Right lobe of liver (tissue), 6 donors: ENCODE measurements around the gene TFCP2L1. TPM values are rescaled to one million over a fixed set of nuclear protein-coding genes. Genes with fewer than 3 reads are reported as not detected.

ENCODE experiments used
- ATAC-seq, 4 donors: fragments of 200-7000 bp; cut with Tn5 transposase; one replicate each; pipeline ENCODE4 v1.9.1; 2020; ENCODE audit warnings: mild to moderate bottlenecking in 4 of 4, moderate library complexity in 4 of 4
- DNase-seq, 3 donors: peaks; one replicate each; pipeline ENCODE4 v3.0.0-alpha.2; 2020
- H3K27ac ChIP-seq, 3 donors: fragments of 200-600 bp; one replicate each; pipeline ENCODE4 v1.8.0; 2022
- H3K27me3 ChIP-seq, 2 donors: fragments of 200-600 bp; one replicate each; pipeline ENCODE4 v1.8.0; 2022
- H3K36me3 ChIP-seq, 4 donors: fragments of 200-600 bp; sonication (generic) in 1 of 4; one replicate each; pipeline versions ENCODE4 v1.5.1 to v1.8.0; 2017 to 2022; ENCODE audit warnings: control low read depth in 1 of 4
- H3K4me1 ChIP-seq, 4 donors: fragments of 200-600 bp; sonication (generic) in 1 of 4; one replicate each; pipeline versions ENCODE4 v1.5.1 to v1.8.0; 2017 to 2022; ENCODE audit warnings: control low read depth in 1 of 4
- H3K4me3 ChIP-seq, 3 donors: fragments of 200-600 bp; one replicate each; pipeline ENCODE4 v1.8.0; 2022
- H3K9me3 ChIP-seq, 4 donors: fragments of 200-600 bp; sonication (generic) in 1 of 4; one replicate each; pipeline versions ENCODE4 v1.5.1 to v1.8.0; 2017 to 2022; ENCODE audit warnings: control low read depth in 1 of 4
- CTCF ChIP-seq, 4 donors: fragments of 200-600 bp in 3 of 4; fragments of 450-650 bp in 1 of 4; IDR thresholded peaks; one replicate each; pipeline versions ENCODE4 v1.5.1 to v1.8.0; 2016 to 2022; ENCODE audit warnings: antibody characterized with exemption in 4 of 4, mild to moderate bottlenecking in 2 of 4
- POLR2A ChIP-seq: fragments of 450-650 bp; IDR thresholded peaks from one replicate; pipeline ENCODE4 v1.6.1; 2017; ENCODE audit warnings: antibody characterized with exemption, mild to moderate bottlenecking
- WGBS: methylation state at CpG from one replicate; pipeline ENCODE4 v1.1.6; 2018; ENCODE audit warnings: low coverage, low lambda C conversion rate; ENCODE audit not compliant: insufficient coverage; ENCODE audit errors: missing lambda C conversion rate; 5-methylcytosine and 5-hydroxymethylcytosine counted together
- intact Hi-C, 2 donors: fragments of 100-400 bp; cut with DNase I; formaldehyde crosslinking; loops; one replicate each; pipeline versions ENCODE4 v1.11.2 to v1.14.1; 2022
- total RNA-seq, 6 experiments: library from RNA; depleted of rRNA in 2 of 6; stranded (reverse); fragments of >200 nt in 2 of 6; fragmentation: NEBNext Ultra II Directional in 3 of 6; extraction: Animal tissue kit (Norgen Biotek cat#: 25700) in 3 of 6; gene quantifications; one replicate each; pipeline versions ENCODE4 v1.1.0 to v1.2.4, GENCODE V29; 2016 to 2023
- donor health status: DM: no; HTN: yes; CAD: no.
- donor health status: DM: no; HTN: no; CAD: no.
- donor health status: DM: no; HTN: no; CAD: no.
- donor health status: DM: no; HTN: yes; CAD: no.
- donor health status: DM: no; HTN: yes; CAD: no.

TFCP2L1 gene
- total RNA-seq, 6 experiments from 2014 or later, result 0.26 to 1.7 (median 0.34) TPM

- TF ChIP-seq CTCF (IDR thresholded peaks at IDR 0.05), result no peak
- TF ChIP-seq POLR2A, result no peak
- no peaks in the 10 kb centered on the region for H3K36me3 ChIP-seq
- intact Hi-C loops, result no loop called here
- H3K27ac ChIP-seq, result no peak overlapping the region
- H3K4me1 ChIP-seq, result no peaks in the 10 kb centered on the region
- 89% methylated on average over 9 of the region's 13 CpGs for WGBS
- no peak for DNase-seq
- H3K4me3 ChIP-seq, result no peak overlapping the region
- no peaks in the 10 kb centered on the region for H3K27me3 ChIP-seq
- H3K9me3 ChIP-seq, result no peaks in the 10 kb centered on the region
- no peak for ATAC-seq
Observed at GRCh38 chr2:121256720-121257479, 28.1 kb downstream of the TFCP2L1 start.

- ATAC-seq (no peak), DNase-seq (no peak)
- H3K36me3 ChIP-seq, result no peaks in the 10 kb centered on the region
- no peaks in the 10 kb centered on the region for H3K9me3 ChIP-seq
- intact Hi-C loops, result no loop called here
- no peak overlapping the region for H3K27ac ChIP-seq
- no peaks in the 10 kb centered on the region for H3K4me1 ChIP-seq
- TF ChIP-seq POLR2A (no peak), CTCF (IDR thresholded peaks at IDR 0.05) (no peak)
- H3K4me3 ChIP-seq, result no peak overlapping the region
- WGBS, result 78% methylated on average over 8 of the region's 8 CpGs
- no peaks in the 10 kb centered on the region for H3K27me3 ChIP-seq
Observed at GRCh38 chr2:121255358-121255757, 29.6 kb downstream of the TFCP2L1 start.

- Histone ChIP-seq H3K27me3 (no peaks in the 10 kb centered on the region), H3K9me3 (no peaks in the 10 kb centered on the region), H3K4me1 (no peaks in the 10 kb centered on the region), H3K27ac (no peak overlapping the region), H3K36me3 (no peaks in the 10 kb centered on the region), H3K4me3 (no peak overlapping the region)
- DNase-seq (no peak), ATAC-seq (no peak)
- intact Hi-C loops, result no loop called here
- no peak for TF ChIP-seq CTCF (IDR thresholded peaks at IDR 0.05)
- no peak for TF ChIP-seq POLR2A
- WGBS, result no CpG with 5 or more reads among the region's 4 CpGs
Observed at GRCh38 chr2:121254748-121255147, 30.3 kb downstream of the TFCP2L1 start.

- TF ChIP-seq CTCF (IDR thresholded peaks at IDR 0.05) (no peak), POLR2A (no peak)
- Histone ChIP-seq H3K4me3 (no peak overlapping the region), H3K9me3 (no peaks in the 10 kb centered on the region), H3K36me3 (no peaks in the 10 kb centered on the region), H3K27ac (no peak overlapping the region), H3K27me3 (no peaks in the 10 kb centered on the region), H3K4me1 (no peaks in the 10 kb centered on the region)
- ATAC-seq, result no peak
- WGBS, result no CpG with 5 or more reads among the region's 13 CpGs
- intact Hi-C loops, result no loop called here
- DNase-seq, result no peak
Observed at GRCh38 chr2:121253674-121254240, 31.2 kb downstream of the TFCP2L1 start.
